ENCODE measurements around the gene ZP4.

ZP4 gene

GRCh38 chr1:237890822-237891221, at the start of gene ZP4:
Gene ZP4 (minus strand): TSS chr1:237890922. CDS start chr1:237890635, 287 bp downstream.
- no peak within 1 kb of the TSS for H3K4me3 ChIP-seq (ENCODE audit: low read depth, low read length)
- TF ChIP-seq CTCF (IDR thresholded peaks at IDR 0.05; ENCODE audit: borderline replicate concordance, insufficient read depth, low read depth, low read length) = no peak

- no peak for TF ChIP-seq CTCF (IDR thresholded peaks at IDR 0.05; ENCODE audit: borderline replicate concordance, insufficient read depth, low read depth, low read length)
- H3K4me3 ChIP-seq (ENCODE audit: low read depth, low read length) = no peak overlapping the region
These were observed 47.8 kb upstream of the ZP4 start for GRCh38 chr1:237938553-237938952.

- no peak overlapping the region for H3K4me3 ChIP-seq (ENCODE audit: low read depth, low read length)
- TF ChIP-seq CTCF (IDR thresholded peaks at IDR 0.05; ENCODE audit: borderline replicate concordance, insufficient read depth, low read depth, low read length) = no peak
These were observed 47.3 kb upstream of the ZP4 start for GRCh38 chr1:237938068-237938467.

GRCh38 chr1:237932816-237933215, 42.1 kb upstream of the ZP4 start:
- TF ChIP-seq CTCF (IDR thresholded peaks at IDR 0.05; ENCODE audit: borderline replicate concordance, insufficient read depth, low read depth, low read length) = no peak
- H3K4me3 ChIP-seq (ENCODE audit: low read depth, low read length) = no peak overlapping the region

GRCh38 chr1:237931581-237931980, 40.9 kb upstream of the ZP4 start:
- H3K4me3 ChIP-seq (ENCODE audit: low read depth, low read length) = no peak overlapping the region
- no peak for TF ChIP-seq CTCF (IDR thresholded peaks at IDR 0.05; ENCODE audit: borderline replicate concordance, insufficient read depth, low read depth, low read length)

- no peak overlapping the region for H3K4me3 ChIP-seq (ENCODE audit: low read depth, low read length)
- no peak for TF ChIP-seq CTCF (IDR thresholded peaks at IDR 0.05; ENCODE audit: borderline replicate concordance, insufficient read depth, low read depth, low read length)
These were observed 36.5 kb upstream of the ZP4 start for GRCh38 chr1:237927198-237927597.

GRCh38 chr1:237921306-237921705, 30.6 kb upstream of the ZP4 start:
- no peak overlapping the region for H3K4me3 ChIP-seq (ENCODE audit: low read depth, low read length)
- no peak for TF ChIP-seq CTCF (IDR thresholded peaks at IDR 0.05; ENCODE audit: borderline replicate concordance, insufficient read depth, low read depth, low read length)
